ENCODE data around the gene CMSS1. TPM values are rescaled to one million over a fixed set of nuclear protein-coding genes. Genes with fewer than 3 reads are reported as not detected.

Gene CMSS1
- polyA plus RNA-seq, 12 donors: 21.0 to 39.9 (median 29.5) TPM; not detected in 1

DNA sequence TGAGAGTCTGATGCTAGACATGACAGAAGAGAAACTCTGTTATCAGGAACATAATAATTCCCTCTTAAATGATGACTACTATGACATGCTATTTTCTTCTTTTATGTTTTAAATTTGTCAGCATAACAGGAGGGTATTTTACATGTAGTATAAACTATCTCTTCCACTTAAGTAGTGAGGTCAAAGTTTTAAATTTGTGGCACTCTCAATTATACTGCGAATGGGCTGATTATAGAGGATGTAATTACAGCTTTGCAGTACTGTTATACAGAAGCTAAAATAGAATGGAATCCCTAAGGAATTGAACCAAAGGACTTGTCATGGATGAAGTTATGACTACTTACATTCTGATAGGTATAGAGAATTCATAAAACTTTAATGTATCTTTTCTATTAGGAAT is 34.3 kb downstream of the CMSS1 start:
- DNase-seq: no peak

DNA sequence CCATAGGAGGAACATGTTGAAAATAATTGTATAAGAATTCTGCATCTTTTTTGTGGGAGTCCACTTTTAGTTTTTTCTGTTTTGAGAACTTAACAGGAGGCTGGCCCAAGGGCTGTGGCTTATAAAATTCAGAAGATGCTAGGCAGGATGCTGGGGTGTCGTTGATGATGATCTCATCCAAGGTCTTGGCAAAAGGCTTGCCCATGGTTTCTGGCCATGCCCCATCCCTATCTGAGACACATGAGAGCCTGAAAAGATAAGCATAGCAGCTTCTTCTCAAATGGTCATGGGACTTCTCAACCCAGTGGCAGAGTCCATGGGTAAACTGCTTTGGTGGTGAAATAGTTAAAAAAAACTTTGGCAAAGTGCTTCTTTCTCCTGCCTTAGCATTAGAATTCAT is 35.2 kb downstream of the CMSS1 start:
- no peak for DNase-seq

DNA sequence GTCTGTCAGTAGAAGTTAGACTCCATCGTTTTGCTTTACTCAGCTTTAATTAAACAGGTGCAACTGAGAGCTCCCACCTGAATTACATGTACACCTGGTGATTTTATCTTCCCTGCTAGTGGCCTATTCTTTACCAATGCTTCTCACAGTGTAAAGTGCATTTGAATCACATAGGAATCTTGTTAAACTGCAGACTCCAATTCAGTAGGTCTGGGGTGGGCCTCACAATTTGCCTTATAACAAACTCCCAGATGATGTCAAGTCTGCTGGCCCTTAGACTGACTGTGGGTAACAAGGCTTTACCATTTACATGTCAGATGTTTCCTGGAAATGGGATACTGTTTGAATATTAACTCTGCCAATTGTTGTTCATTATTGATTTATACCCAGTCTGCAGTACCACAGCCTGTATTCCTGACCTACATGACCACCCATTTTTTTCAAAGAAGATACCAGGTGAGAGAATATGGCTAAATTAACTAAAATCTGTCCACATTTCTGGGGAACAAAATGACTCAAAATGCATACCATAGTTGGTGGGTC is 37.2 kb downstream of the CMSS1 start:
- no peak for DNase-seq

DNA sequence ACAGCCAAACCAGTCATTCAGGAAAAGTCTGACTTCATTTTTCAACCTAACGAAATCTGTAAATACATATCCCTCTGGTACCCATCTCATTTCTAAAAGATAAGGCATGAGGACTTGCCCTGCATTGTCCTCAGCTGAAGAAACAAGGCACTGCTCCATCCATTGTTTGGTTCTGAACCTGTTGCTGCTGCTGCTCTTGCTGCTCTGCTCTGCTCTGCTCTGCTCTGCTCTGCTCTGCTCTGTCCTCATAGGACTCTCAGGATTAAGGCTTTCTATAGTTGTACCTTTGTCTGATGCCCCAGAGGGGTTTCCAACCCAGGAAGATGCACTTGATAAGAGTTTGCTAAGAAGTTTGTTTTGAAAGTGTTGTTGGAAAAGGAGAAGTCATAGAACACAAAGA is 38.2 kb downstream of the CMSS1 start:
- DNase-seq: no peak

GRCh38 chr3:99856437-99857220 is 39.0 kb downstream of the CMSS1 start:
- no peak for DNase-seq

- DNase-seq: no peak
These were observed 39.6 kb downstream of the CMSS1 start for GRCh38 chr3:99857278-99857677.

DNA sequence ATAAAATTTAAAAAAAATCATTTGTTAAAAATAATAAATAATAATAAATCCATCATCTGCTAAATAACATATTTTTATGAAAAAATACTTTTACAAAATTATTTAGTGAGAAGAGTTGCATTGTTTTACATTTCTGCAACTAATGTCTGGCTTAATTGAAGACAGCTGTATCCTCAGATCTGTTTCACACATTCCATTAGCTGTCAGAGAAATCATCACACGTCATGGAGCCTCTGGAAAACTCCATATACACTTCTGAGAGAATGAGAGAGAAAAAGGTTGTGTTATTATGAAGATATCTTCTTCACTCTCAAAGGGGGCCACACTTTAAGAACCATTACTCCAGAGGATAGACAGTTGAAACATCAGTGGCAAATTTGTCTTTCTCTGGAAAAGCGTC is 40.8 kb downstream of the CMSS1 start:
- no peak for DNase-seq

GRCh38 chr3:99859825-99860224 is 42.2 kb downstream of the CMSS1 start:
- no peak for DNase-seq

DNA sequence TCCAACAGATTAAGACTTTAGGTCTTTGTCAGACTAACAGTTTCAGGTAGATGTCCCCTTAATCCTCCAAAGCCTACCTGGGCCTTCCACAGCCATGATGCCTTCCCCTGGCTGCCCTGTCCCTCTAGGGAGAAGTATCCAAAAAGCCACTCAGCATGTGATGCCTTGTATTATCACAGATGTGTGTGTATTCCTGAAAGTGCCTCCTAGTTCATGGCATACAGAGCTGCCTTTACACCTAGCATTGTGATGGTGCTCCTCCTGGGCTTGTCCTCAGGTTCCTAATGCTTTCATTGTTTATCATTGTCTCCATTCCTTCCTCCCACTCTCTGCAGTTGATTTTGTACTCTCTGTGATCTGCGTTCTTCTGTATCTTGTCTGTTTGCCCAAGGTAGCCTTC is 43.6 kb downstream of the CMSS1 start:
- DNase-seq: no peak

GRCh38 chr3:99862208-99862607 is 44.5 kb downstream of the CMSS1 start:
- no peak for DNase-seq

DNA sequence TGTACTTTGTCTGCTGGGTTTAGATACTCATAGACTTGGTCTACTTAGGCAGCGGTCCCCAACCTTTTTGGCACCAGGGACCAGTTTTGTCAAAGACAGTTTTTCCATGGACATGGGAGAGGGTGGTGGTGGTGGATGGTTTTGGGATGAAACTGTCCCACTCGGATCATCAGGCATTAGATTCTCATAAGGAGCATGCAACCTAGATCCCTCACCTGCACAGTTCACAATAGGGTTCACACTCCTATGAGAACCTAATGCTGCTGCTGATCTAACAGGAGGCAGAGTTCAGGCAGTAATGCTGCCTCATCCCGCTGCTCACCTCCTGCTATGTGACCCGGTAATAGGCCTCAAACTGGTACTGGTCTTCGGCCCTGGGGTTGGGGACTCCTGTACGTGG is 45.3 kb downstream of the CMSS1 start:
- DNase-seq: no peak

GRCh38 chr3:99863588-99863987 is 45.9 kb downstream of the CMSS1 start:
- DNase-seq: no peak

- DNase-seq: no peak
These were observed 46.6 kb downstream of the CMSS1 start for GRCh38 chr3:99864289-99864688.

DNA sequence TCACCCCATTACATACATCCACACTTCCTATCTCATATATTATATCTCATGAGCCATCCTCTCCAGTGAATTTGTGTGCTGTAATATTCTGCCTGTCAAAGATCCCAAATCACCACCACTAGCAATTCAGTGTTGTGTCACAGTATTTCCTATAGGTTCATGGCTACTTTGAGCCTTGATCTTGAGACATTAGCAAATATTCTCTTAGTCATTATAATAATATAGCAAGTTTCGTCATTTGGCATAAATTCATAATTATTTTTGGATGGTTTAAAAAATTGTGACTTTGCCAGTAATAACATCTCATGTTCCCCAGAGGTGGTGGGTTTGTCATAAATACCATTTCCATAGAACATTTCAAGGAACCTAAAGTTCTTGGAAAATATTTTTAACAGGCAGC is 47.7 kb downstream of the CMSS1 start:
- DNase-seq: no peak

- no peak for DNase-seq
These were observed 48.6 kb downstream of the CMSS1 start for GRCh38 chr3:99866261-99866761.

DNA sequence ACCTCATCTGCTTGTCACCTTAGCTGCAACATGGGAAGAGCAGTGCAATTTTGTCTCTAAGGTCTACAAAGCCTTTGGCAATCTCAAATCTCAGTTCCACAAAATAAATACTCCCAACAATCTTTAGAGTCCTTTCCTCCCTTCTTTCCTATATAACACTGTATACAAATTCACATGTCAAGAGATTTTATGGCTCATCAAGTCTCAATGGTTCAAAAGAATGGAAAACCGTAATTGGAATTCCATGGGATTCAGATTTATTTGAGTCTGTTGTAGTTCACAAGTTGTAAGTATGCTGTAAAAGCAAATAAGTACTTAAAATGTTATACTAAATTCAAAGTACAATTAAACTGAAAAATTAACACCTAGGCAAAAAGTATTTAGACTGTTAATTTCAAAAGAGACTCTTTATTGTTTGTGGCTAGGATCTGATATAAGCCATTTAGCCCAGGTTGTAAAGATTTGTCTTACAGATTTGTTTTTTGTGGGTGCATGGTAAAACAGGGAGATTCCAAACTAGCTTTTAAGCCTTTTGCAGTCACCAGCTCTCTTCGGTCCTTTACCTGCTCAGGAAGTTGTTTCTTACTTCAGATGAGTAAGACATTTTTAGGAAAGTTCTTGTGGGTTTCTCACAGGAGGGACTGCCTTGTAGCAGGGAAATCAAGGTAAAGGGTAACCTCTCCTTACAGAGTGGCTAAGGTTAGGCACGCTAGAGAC is 50.1 kb downstream of the CMSS1 start:
- DNase-seq: no peak

- no peak for DNase-seq
These were observed 50.6 kb downstream of the CMSS1 start for GRCh38 chr3:99868311-99868646.

- no peak for DNase-seq
These were observed 52.0 kb downstream of the CMSS1 start for GRCh38 chr3:99869621-99870020.

GRCh38 chr3:99870712-99871111 is 53.0 kb downstream of the CMSS1 start:
- no peak for DNase-seq

DNA sequence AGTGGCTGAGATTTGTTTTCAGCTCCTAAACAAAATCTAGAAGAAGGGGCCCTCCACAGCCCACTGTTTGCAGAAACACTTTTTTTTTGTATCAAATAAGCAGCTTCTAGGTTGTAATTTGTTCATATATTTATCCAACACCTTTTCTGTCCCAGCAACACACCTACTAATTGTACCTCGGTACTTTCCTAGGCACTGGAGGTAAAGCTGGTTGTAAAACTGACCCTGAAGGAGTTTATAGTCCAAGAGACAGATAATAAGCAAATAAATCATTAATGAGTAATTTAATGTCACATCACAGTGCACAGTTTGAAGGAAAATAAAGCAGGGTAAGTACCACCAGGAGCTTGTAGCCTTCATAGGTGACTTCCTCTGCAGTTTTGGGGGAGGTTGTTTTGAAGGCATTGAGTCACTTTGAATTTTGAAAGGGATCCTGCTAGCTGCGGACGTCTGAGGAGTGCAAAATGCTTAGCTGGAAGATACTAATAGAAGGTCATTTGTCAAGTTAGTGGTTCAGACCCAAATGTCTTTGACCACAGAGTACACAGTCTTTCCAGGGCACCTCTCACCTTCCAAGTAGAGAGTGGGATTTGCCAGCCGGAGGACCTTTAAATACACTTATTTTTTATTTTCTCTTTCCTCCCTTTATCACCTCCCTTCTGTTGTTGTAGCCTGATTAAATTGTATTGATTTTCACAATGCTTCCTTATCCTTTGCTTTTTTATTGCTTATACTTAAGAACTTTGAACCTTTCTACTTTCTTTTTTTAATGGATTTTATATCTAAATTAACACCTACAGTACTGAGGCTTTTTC is 53.8 kb downstream of the CMSS1 start:
- DNase-seq: no peak

GRCh38 chr3:99872923-99873254 is 55.2 kb downstream of the CMSS1 start:
- DNase-seq: no peak
